ENCODE measurements around the gene SREK1.
A peak's percentile ranks its signal among the peaks of the same experiment; 100 is the strongest.

Gene SREK1

DNA sequence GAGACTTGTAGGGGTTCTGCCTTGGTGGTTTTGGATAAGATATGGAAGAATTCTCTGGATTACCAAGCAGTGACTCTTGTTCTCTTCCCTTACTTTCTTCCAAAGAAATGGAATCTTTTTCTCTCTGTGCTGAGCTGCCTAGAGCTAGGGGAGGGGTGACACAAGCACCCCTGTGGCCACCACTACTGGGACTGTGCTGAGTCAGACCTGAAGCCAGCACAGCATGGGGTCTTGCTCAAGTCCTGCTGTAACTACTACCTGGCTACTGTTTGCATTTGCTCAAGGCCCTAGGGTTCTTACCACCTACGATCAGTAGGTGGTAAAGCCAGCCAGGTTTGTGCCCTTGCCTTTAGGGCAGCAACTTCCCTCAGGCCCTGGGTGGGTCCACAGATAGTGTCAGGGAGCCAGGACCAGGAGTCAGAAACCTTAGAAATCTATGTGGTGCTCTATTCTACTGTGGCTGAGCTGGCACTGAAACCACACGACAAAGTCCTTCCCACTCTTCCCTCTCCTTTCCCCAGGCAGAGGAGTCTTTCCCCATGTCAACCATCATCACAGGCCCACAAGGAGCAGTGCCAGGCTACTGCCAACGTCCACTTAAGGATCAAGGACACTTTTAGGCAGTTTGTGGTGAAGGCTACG is 53.8 kb downstream of the SREK1 start:
- DNase-seq (ENCODE audit: extremely low read depth, low read depth): no peak
- TF ChIP-seq CTCF (IDR thresholded peaks at IDR 0.05; ENCODE audit: low read depth, low read length, missing control alignments): no peak
- H3K4me3 ChIP-seq (replicated peaks; ENCODE audit: low read depth, low read length): no peak overlapping the region

- no peak for DNase-seq (ENCODE audit: extremely low read depth, low read depth)
- TF ChIP-seq CTCF (IDR thresholded peaks at IDR 0.05; ENCODE audit: low read depth, low read length, missing control alignments): no peak
- H3K4me3 ChIP-seq (replicated peaks; ENCODE audit: low read depth, low read length): no peak overlapping the region
Observed at GRCh38 chr5:66198837-66199236, 54.7 kb downstream of the SREK1 start.

DNA sequence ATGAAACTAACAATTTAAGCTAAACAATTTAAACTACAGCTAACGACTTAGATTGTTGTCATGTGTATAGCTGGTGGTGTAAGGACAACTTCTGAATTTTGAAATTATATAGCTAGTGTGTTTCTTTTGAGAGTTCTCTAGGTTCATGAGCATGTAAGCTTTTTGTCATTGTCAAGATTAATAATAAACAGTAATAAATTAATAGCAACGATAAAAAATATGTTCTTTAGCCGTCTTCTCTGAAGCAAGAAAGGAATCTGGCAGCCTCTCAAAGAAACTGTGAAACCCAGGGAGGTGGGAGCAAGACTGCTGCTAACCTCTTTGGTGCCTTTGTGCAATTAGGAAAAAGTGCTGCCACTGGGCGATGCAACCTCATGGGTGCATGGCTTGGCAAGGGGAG is 59.4 kb downstream of the SREK1 start:
- H3K4me3 ChIP-seq (replicated peaks; ENCODE audit: low read depth, low read length): no peak overlapping the region
- no peak for DNase-seq (ENCODE audit: extremely low read depth, low read depth)
- no peak for TF ChIP-seq CTCF (IDR thresholded peaks at IDR 0.05; ENCODE audit: low read depth, low read length, missing control alignments)

DNA sequence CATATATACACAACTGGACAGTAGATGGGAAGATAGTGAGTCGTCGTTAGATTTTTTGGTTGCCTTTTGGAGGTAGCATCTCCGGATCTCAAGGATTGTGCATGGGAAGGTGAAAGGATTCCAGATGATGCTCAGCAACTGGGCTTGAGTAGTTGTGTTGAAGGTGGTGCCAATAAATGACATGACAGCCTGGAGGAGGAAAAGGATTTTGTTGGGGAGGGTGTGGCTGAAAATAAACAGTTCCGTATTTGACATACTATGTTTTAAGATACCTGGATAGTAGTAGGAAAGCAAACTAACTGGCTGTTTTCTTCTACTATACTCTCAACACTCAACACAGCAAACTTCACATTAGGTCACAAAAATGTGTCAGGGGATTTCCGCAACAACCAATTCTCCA is 62.4 kb downstream of the SREK1 start:
- no peak for TF ChIP-seq CTCF (IDR thresholded peaks at IDR 0.05; ENCODE audit: low read depth, low read length, missing control alignments)
- DNase-seq (ENCODE audit: extremely low read depth, low read depth): no peak
- H3K4me3 ChIP-seq (replicated peaks; ENCODE audit: low read depth, low read length): no peak overlapping the region

DNA sequence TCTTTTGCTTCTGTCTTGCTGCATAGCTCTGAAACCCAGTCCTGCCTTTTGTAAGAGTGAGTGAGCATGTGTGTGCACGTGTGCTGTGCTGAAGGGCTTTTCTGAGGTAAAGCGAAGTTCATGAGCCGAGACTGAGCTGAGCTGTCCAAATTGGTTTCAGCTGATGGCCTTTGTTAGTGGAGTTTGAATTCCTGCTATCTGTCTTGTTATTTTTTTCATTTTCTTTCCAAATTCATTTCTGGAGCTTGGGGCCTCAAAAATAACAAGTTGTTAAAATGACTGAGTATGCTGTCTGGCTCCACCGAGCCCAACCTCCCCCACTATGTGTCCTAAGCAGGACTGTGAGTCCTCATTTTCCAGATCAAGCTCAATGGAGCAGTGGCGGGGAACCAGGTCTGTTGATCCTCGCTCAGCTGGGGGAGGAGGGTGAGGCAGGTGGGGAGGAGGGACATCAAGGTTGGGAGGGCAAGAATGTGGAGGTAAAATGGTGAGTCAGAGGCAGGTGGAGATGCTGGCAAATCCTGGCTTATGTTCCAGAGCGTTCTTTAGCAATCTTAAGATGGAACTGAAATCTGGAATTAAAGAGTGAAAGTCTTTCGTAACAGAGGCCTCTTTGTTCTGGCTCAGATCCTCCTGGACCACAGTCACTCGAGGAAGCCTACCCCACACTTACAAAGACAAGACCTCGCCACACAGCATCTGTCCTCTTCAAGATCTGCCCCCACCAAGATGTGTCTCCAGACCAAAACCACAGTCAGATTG is 63.9 kb downstream of the SREK1 start:
- DNase-seq (ENCODE audit: extremely low read depth, low read depth): peak; percentile 6
- no peak overlapping the region for H3K4me3 ChIP-seq (replicated peaks; ENCODE audit: low read depth, low read length)
- no peak for TF ChIP-seq CTCF (IDR thresholded peaks at IDR 0.05; ENCODE audit: low read depth, low read length, missing control alignments)

DNA sequence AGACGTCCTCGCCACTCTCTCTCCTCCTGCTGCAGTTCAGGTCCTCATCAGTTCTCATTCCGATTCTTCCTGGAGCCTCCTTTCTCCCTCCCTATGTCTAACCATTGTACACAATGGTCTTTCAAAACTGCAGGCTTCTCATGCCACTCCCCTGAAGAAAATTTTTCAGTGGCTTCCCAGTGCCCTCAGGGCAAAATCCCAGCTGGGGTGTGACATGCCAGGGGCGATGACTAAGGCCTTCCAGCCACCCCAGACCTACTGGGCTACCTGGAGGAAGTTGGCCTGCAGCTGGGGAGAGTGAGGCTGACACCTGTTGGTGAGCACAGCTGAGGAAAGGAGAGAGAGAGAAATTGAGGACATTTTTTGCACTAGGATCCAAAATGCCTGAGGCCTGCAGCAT is 65.2 kb downstream of the SREK1 start:
- no peak for TF ChIP-seq CTCF (IDR thresholded peaks at IDR 0.05; ENCODE audit: low read depth, low read length, missing control alignments)
- DNase-seq (ENCODE audit: extremely low read depth, low read depth): no peak
- no peak overlapping the region for H3K4me3 ChIP-seq (replicated peaks; ENCODE audit: low read depth, low read length)

Data from HFF-Myc (cell line).